NCI-H1092 treated with DMSO at 0.1 percent for 48 hours (cell line): ENCODE data around the gene XIRP2.

ENCODE experiments used
- DNase-seq: peaks from one replicate; lab custom pipeline; 2025; lab: John Stamatoyannopoulos, UW

Gene XIRP2

GRCh38 chr2:167135706-167136105 lies 247.4 kb downstream of the XIRP2 start:
- no peak for DNase-seq

GRCh38 chr2:167136879-167137596 lies 248.8 kb downstream of the XIRP2 start:
- no peak for DNase-seq

GRCh38 chr2:167140330-167140729 lies 252.1 kb downstream of the XIRP2 start:
- DNase-seq = no peak

GRCh38 chr2:167140767-167141166 lies 252.5 kb downstream of the XIRP2 start:
- no peak for DNase-seq

- DNase-seq = no peak
Measured at GRCh38 chr2:167142554-167142953, 254.3 kb downstream of the XIRP2 start.

- no peak for DNase-seq
Measured at GRCh38 chr2:167144179-167144898, 256.1 kb downstream of the XIRP2 start.

GRCh38 chr2:167147271-167147941 lies 259.1 kb downstream of the XIRP2 start:
- DNase-seq = no peak

GRCh38 chr2:167151894-167152293 lies 263.6 kb downstream of the XIRP2 start:
- no peak for DNase-seq

GRCh38 chr2:167157523-167157922 lies 269.2 kb downstream of the XIRP2 start:
- no peak for DNase-seq

- no peak for DNase-seq
Measured at GRCh38 chr2:167177196-167177595, 288.9 kb downstream of the XIRP2 start.

GRCh38 chr2:167181134-167181533 lies 292.9 kb downstream of the XIRP2 start:
- no peak for DNase-seq

GRCh38 chr2:167181688-167182087 lies 293.4 kb downstream of the XIRP2 start:
- DNase-seq = no peak

- DNase-seq = no peak
Measured at GRCh38 chr2:167182403-167182802, 294.1 kb downstream of the XIRP2 start.

GRCh38 chr2:167183931-167184330 lies 295.7 kb downstream of the XIRP2 start:
- DNase-seq = peak; percentile 7

GRCh38 chr2:167186465-167186864 lies 298.2 kb downstream of the XIRP2 start:
- no peak for DNase-seq

- no peak for DNase-seq
Measured at GRCh38 chr2:167187049-167187727, 298.9 kb downstream of the XIRP2 start.

- DNase-seq = peak; percentile 29
Measured at GRCh38 chr2:167187978-167188967, 300.0 kb downstream of the XIRP2 start.

GRCh38 chr2:167190053-167190452 lies 301.8 kb downstream of the XIRP2 start:
- peak; percentile 44 for DNase-seq

- DNase-seq = no peak
Measured at GRCh38 chr2:167191588-167191987, 303.3 kb downstream of the XIRP2 start.

- no peak for DNase-seq
Measured at GRCh38 chr2:167192833-167193232, 304.6 kb downstream of the XIRP2 start.
